ENCODE measurements around the gene WT1. TPM values are rescaled to one million over a fixed set of nuclear protein-coding genes. Genes with fewer than 3 reads are reported as not detected.

WT1 gene
- total RNA-seq, 4 donors from 2014 or later: not detected

DNA sequence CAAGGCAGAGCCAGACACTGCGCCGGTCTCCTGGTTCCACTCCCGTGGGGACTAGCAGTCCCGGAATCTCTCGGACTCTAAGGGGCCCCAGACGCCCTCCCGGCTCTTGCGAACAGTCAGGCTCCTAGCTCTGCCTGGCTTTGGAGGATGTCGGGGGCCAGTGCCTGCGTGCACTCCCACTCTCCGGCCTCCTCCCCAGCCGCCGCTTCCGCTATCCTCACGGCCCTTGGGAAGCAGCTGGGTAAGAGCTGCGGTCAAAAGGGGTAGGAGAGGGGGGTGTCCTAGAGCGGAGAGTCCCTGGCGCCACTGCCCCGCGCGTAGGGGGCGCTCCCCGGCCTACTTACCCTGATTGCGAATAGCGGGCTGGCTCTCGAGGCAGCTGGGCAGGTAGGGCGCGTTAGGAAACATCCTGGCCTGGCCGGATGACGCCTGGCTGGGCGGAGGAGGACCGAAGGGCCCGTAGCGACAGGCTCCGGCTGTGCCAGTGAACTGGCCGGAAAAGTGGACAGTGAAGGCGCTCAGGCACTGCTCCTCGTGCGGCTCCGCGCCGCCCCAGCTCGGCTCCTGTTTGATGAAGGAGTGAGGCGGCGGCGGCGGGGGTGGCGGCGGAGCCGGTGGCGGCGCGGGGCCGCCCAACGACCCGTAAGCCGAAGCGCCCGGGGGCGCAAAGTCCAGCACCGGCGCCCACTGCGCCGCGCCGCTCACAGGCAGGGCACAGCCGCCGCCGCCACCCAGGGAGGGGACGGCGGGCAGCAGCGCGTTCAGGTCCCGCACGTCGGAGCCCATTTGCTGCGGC is 785 bp downstream of the WT1 start:
- TF ChIP-seq, protein P1, sequence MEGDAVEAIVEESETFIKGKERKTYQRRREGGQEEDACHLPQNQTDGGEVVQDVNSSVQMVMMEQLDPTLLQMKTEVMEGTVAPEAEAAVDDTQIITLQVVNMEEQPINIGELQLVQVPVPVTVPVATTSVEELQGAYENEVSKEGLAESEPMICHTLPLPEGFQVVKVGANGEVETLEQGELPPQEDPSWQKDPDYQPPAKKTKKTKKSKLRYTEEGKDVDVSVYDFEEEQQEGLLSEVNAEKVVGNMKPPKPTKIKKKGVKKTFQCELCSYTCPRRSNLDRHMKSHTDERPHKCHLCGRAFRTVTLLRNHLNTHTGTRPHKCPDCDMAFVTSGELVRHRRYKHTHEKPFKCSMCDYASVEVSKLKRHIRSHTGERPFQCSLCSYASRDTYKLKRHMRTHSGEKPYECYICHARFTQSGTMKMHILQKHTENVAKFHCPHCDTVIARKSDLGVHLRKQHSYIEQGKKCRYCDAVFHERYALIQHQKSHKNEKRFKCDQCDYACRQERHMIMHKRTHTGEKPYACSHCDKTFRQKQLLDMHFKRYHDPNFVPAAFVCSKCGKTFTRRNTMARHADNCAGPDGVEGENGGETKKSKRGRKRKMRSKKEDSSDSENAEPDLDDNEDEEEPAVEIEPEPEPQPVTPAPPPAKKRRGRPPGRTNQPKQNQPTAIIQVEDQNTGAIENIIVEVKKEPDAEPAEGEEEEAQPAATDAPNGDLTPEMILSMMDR (IDR thresholded peaks at IDR 0.05 in 4 of 5, conservative IDR thresholded peaks at IDR 0.05 in 1 of 5): no peak
- no peak for TF ChIP-seq POLR2A (IDR thresholded peaks at IDR 0.05)
- Histone ChIP-seq H3K4me1 (peaks cover 0 to 3% of the 10 kb centered on the region in 2 donors), H3K27me3 (peaks cover 73 to 95% (median 91%) of the 10 kb centered on the region in 3 donors), H3K36me3 (no peaks in the 10 kb centered on the region), H3K27ac (no peak overlapping the region), H3K9me3 (no peaks in the 10 kb centered on the region), H3K4me3 (peak overlapping the region in 1 of 4 donors; percentile 13)
- no peak for DNase-seq
- no peak for ATAC-seq
- intact Hi-C loops (cut with DNase I; ENCODE audit: low total_unique reads): no loop called here
- in situ Hi-C loops (cut with MboI; ENCODE audit: low sequenced_read_pairs in 4 of 4): no loop called here

DNA sequence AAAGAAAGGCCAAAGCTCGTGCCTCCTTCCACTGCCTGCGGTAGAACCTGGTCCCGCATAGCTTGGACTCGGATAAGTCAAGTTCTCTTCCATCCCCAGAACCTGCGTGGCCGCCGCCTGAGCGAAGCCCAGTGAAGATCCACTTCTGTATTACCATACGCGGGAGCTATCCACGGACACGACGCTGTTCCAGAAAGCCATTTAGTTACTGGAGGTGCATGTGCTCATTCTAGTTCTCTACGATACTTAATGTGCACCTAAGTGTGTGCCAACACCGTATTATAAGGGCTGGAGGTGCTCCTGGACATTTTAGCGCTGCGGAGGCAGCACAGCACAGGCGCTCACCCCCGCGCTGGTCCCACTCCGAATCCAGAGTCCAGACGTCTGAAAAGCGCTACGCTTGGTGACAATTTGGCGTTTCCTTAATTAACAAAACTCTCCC is 1.4 kb downstream of the WT1 start:
- no peak overlapping the region for H3K27ac ChIP-seq
- intact Hi-C loops (cut with DNase I; ENCODE audit: low total_unique reads): no loop called here
- H3K4me3 ChIP-seq: peak overlapping the region in 1 of 4 donors; percentile 13

DNA sequence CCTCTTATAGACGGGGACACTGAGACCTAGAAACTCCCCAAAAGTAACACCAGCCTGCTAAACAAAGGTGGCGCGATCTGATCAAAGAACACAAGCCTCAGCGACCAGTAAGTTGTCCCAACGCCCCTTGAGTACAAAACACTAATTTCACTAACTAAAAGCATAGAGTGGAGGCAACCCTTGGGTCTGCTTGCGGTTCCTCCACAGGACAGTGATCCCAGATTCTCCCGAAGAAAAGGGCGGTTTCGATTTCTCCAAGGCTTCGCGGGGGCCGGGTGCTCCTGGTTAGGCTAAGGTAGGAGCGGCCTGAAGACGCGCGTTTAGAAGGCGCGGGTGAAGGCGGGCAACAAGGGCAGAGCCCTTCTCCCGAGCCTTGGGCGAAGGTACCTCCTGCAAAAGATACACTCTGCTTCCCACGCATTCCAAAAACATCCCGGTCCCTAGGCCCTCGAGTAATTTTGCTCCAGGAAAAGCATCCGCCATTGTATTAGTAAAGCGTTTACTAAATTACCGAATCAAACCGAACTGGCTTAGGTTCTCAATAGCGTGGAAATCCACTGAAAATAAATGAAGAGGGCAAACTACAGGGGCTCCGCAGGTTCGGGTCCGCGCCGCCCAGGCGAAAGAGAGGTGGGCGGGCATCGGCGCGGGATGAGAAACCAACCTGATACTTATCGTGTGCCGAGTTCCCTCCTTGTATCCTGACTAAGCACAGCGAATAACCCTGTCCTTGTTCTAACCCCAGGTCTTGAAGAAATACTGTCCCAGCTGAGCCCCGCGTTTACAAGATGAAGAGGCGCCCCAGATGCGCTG is 2.0 kb downstream of the WT1 start:
- Histone ChIP-seq H3K27me3 (peaks cover 61 to 95% (median 91%) of the 10 kb centered on the region in 3 donors), H3K36me3 (no peaks in the 10 kb centered on the region), H3K4me1 (peaks cover 0 to 3% of the 10 kb centered on the region in 2 donors), H3K4me3 (peak overlapping the region in 3 of 4 donors; percentile 6 to 22 (median 6)), H3K27ac (no peak overlapping the region), H3K9me3 (no peaks in the 10 kb centered on the region)
- DNase-seq: no peak
- ATAC-seq: no peak
- TF ChIP-seq, protein P1 (IDR thresholded peaks at IDR 0.05 in 4 of 5, conservative IDR thresholded peaks at IDR 0.05 in 1 of 5): no peak
- no peak for TF ChIP-seq POLR2A (IDR thresholded peaks at IDR 0.05)
- in situ Hi-C loops (cut with MboI; ENCODE audit: low sequenced_read_pairs in 4 of 4) (no loop called here), intact Hi-C loops (cut with DNase I; ENCODE audit: low total_unique reads) (no loop called here)

More for the DNA sequence above, 1.4 kb downstream of the WT1 start:
- in situ Hi-C loops (cut with MboI; ENCODE audit: low sequenced_read_pairs in 4 of 4): no loop called here
- TF ChIP-seq, protein P1 (IDR thresholded peaks at IDR 0.05 in 4 of 5, conservative IDR thresholded peaks at IDR 0.05 in 1 of 5): no peak
- TF ChIP-seq POLR2A (IDR thresholded peaks at IDR 0.05): no peak
- no peak for DNase-seq
- no peak for ATAC-seq
- no peaks in the 10 kb centered on the region for H3K36me3 ChIP-seq
- H3K27me3 ChIP-seq: peaks cover 67 to 95% (median 91%) of the 10 kb centered on the region in 3 donors
- H3K9me3 ChIP-seq: no peaks in the 10 kb centered on the region
- H3K4me1 ChIP-seq: peaks cover 0 to 3% of the 10 kb centered on the region in 2 donors

DNA sequence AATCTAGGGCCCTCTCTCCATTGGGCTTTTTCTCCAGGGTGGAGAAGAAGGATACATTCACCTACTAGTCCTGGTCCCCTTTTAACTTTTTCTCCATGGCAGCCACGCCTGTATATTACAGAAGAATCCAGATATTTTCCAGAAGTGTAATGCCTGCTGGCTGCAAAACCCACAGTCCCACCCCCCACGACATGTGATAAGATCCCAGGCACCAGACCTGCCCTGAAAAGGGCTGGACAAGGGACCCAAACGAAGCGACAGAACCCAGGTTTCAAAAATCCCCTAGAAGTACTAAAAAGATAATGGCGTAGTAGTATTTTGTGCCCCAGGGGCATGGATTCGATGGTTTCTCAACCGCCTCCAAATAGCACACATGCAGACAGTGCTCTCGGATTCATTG is 2.8 kb downstream of the WT1 start:
- Histone ChIP-seq H3K27ac (no peak overlapping the region), H3K4me3 (no peak overlapping the region), H3K4me1 (peaks cover 0 to 3% of the 10 kb centered on the region in 2 donors), H3K36me3 (no peaks in the 10 kb centered on the region), H3K9me3 (no peaks in the 10 kb centered on the region), H3K27me3 (peaks cover 53 to 94% (median 90%) of the 10 kb centered on the region in 3 donors)
- TF ChIP-seq POLR2A (IDR thresholded peaks at IDR 0.05): no peak
- TF ChIP-seq, protein P1 (IDR thresholded peaks at IDR 0.05 in 4 of 5, conservative IDR thresholded peaks at IDR 0.05 in 1 of 5): no peak
- intact Hi-C loops (cut with DNase I; ENCODE audit: low total_unique reads) (no loop called here), in situ Hi-C loops (cut with MboI; ENCODE audit: low sequenced_read_pairs in 4 of 4) (no loop called here)
- DNase-seq: no peak
- ATAC-seq: no peak

All from gastrocnemius medialis (tissue), 4 donors.